Keratinocyte (primary cell): ENCODE measurements around the gene ITPKC. TPM values are rescaled to one million over a fixed set of nuclear protein-coding genes. Genes with fewer than 3 reads are reported as not detected.
"Not testable (repeated sequence)": the region's sequence is repeated elsewhere in the genome, so short reads cannot be mapped to it uniquely, and the experiment has no call there.

Experiments
- DNase-seq: peaks from one replicate; pipeline ENCODE4 v3.0.0-alpha.2; 2011; ENCODE audit warnings: low read depth, missing footprints, low spot score
- FAIRE-seq: peaks from 2 replicates; lab custom pipeline; 2011; peaks lifted over from hg19 to GRCh38; lab: Jason Lieb, UNC
- H2AFZ ChIP-seq: 2 replicates; pipeline ENCODE4 v1.6.0; 2012; ENCODE audit warnings: low read length, control low read depth, inconsistent platforms; ENCODE audit not compliant: control insufficient read depth
- H3K27ac ChIP-seq: 2 replicates; pipeline ENCODE4 v1.5.1; 2011; ENCODE audit warnings: low read length; ENCODE audit not compliant: control insufficient read depth, insufficient read depth
- H3K27me3 ChIP-seq: 3 replicates; pipeline ENCODE4 v1.6.0; 2011; ENCODE audit warnings: low read length; ENCODE audit not compliant: control insufficient read depth, insufficient read depth; ENCODE audit errors: extremely low read depth
- H3K36me3 ChIP-seq, 2 experiments: 2 replicates in 1 of 2; 3 replicates in 1 of 2; pipeline ENCODE4 v1.5.1; 2011; ENCODE audit warnings: low read length in 2 of 2, mild to moderate bottlenecking in 1 of 2; ENCODE audit not compliant: control insufficient read depth in 2 of 2, insufficient read depth in 2 of 2; ENCODE audit errors: extremely low read depth in 1 of 2
- H3K4me1 ChIP-seq: 3 replicates; pipeline ENCODE4 v1.5.1; 2011; ENCODE audit warnings: low read length; ENCODE audit not compliant: control insufficient read depth, insufficient read depth; ENCODE audit errors: extremely low read depth
- H3K4me2 ChIP-seq: 3 replicates; pipeline ENCODE4 v1.6.0; 2011; ENCODE audit warnings: low read depth, low read length; ENCODE audit not compliant: control insufficient read depth, insufficient read depth; ENCODE audit errors: extremely low read depth
- H3K4me3 ChIP-seq, 3 experiments: fragments of 200-600 bp in 1 of 3; sonication (generic) in 1 of 3; 2 replicates in 2 of 3; 3 replicates in 1 of 3; pipeline ENCODE4 v1.5.1; 2011 to 2016; ENCODE audit warnings: low read length in 3 of 3, mild to moderate bottlenecking in 3 of 3, control low read depth in 2 of 3, inconsistent platforms in 1 of 3, low read depth in 1 of 3, mixed read lengths in 1 of 3, mixed run types in 1 of 3, moderate library complexity in 1 of 3; ENCODE audit not compliant: control insufficient read depth in 2 of 3, insufficient read depth in 2 of 3; ENCODE audit errors: extremely low read depth in 1 of 3
- H3K79me2 ChIP-seq: 2 replicates; pipeline ENCODE4 v1.6.0; 2012; ENCODE audit warnings: low read length; ENCODE audit not compliant: control insufficient read depth, insufficient read depth
- H3K9ac ChIP-seq: 3 replicates; pipeline ENCODE4 v1.6.0; 2011; ENCODE audit warnings: low read length; ENCODE audit not compliant: control insufficient read depth, insufficient read depth; ENCODE audit errors: extremely low read depth
- H3K9me1 ChIP-seq: 3 replicates; pipeline ENCODE4 v1.6.0; 2011; ENCODE audit warnings: low read length; ENCODE audit not compliant: control insufficient read depth, insufficient read depth; ENCODE audit errors: extremely low read depth
- H3K9me3 ChIP-seq: 2 replicates; pipeline ENCODE4 v1.5.1; 2012; ENCODE audit warnings: low read depth, low read length; ENCODE audit not compliant: control insufficient read depth
- H4K20me1 ChIP-seq: 3 replicates; pipeline ENCODE4 v1.6.0; 2011; ENCODE audit warnings: low read length; ENCODE audit not compliant: control insufficient read depth, insufficient read depth; ENCODE audit errors: extremely low read depth
- CTCF ChIP-seq, 3 experiments: IDR thresholded peaks in 1 of 3; conservative IDR thresholded peaks in 1 of 3; optimal IDR thresholded peaks in 1 of 3; 2 replicates in 2 of 3; 3 replicates in 1 of 3; pipeline versions ENCODE3 to v1.5.1; 2011; ENCODE audit warnings: low read length in 3 of 3, mild to moderate bottlenecking in 3 of 3, moderate library complexity in 2 of 3, control low read depth in 1 of 3, inconsistent platforms in 1 of 3; ENCODE audit not compliant: insufficient read depth in 2 of 3; ENCODE audit errors: extremely low read depth in 1 of 3
- EZH2 ChIP-seq: IDR thresholded peaks from one replicate; pipeline ENCODE4 v1.6.1; 2012; ENCODE audit warnings: inconsistent platforms, mild to moderate bottlenecking, low read length, moderate library complexity
- dilution Hi-C: fragments of 300-500 bp; cut with MboI; formaldehyde crosslinking; loops from one replicate; pipeline ENCODE4 v1.7.0; 2020; ENCODE audit warnings: low sequenced_read_pairs; ENCODE audit not compliant: extremely low pct_ligation_motif_present
- polyA plus RNA-seq, 5 experiments: library from polyadenylated mRNA; depleted of rRNA in 3 of 5; stranded (reverse) in 3 of 5; stranded (forward) in 1 of 5; unstranded in 1 of 5; fragments of >200 nt; gene quantifications; 1 replicate in 1 of 5; 2 replicates in 3 of 5; 3 replicates in 1 of 5; pipeline versions ENCODE4 v1.2.1 to v1.2.3, GENCODE V29; 2011 to 2012; ENCODE audit warnings: missing spikeins in 2 of 5, low read depth in 1 of 5, low replicate concordance in 1 of 5

The ITPKC gene
- polyA plus RNA-seq, 1 donor (not counting 4 experiments of a cell fraction or from before 2014, with no cell fraction given): 17.2 TPM

DNA sequence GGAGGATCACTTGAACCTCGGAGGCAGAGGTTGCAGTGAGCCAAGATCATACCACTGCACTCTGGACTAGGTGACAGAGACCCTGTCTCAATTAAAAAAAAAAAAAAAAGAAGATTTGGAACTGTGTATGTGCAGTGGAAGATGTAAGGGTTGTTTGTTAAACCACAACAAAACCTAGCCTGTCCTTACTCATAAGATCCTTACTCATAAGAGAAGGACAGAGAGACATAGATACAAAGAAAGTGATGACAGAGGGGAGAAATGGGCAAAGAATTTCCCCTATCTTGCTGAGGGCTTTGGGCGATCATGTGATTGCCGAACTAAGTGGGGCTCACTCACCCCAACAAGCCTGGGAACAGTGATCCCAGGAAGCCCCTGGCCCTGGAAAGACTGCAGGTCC is 7.9 kb downstream of the ITPKC start:
- Histone ChIP-seq H3K9me3 (no peaks in the 10 kb centered on the region), H3K27ac (no peak overlapping the region), H3K36me3 (peaks cover 34 to 38% of the 10 kb centered on the region in 2 experiments), H3K4me2 (no peak overlapping the region), H3K4me1 (peaks cover 26% of the 10 kb centered on the region), H3K9ac (no peak overlapping the region), H3K79me2 (peaks cover 65% of the 10 kb centered on the region), H3K27me3 (no peaks in the 10 kb centered on the region), H3K9me1 (peaks cover 2% of the 10 kb centered on the region), H2AFZ (no peak overlapping the region), H3K4me3 (no peak overlapping the region), H4K20me1 (peaks cover 3% of the 10 kb centered on the region)
- no peak for TF ChIP-seq EZH2
- no peak for TF ChIP-seq CTCF (optimal IDR thresholded peaks at IDR 0.05 in 1 of 3, IDR thresholded peaks at IDR 0.05 in 1 of 3, conservative IDR thresholded peaks at IDR 0.05 in 1 of 3; ENCODE audit: extremely low read depth in 1 of 3, insufficient read depth in 2 of 3, low read length in 3 of 3)
- dilution Hi-C loops: no loop called here
- DNase-seq (no peak), FAIRE-seq (no peak)

GRCh38 chr19:40726279-40726678 is 9.4 kb downstream of the ITPKC start:
- peaks cover 3% of the 10 kb centered on the region for H4K20me1 ChIP-seq
- H3K36me3 ChIP-seq: peaks cover 39 to 42% of the 10 kb centered on the region in 2 experiments

GRCh38 chr19:40730065-40730464 is 13.2 kb downstream of the ITPKC start:
- H3K4me2 ChIP-seq, H3K4me1 ChIP-seq, FAIRE-seq, H3K27ac ChIP-seq, H3K9ac ChIP-seq, H3K9me3 ChIP-seq, H3K9me1 ChIP-seq, H2AFZ ChIP-seq, H3K4me3 ChIP-seq, dilution Hi-C loops, DNase-seq, H4K20me1 ChIP-seq, H3K27me3 ChIP-seq: not testable (repeated sequence)
- peaks cover 19% of the 10 kb centered on the region for H3K79me2 ChIP-seq
- H3K36me3 ChIP-seq: peaks cover 47 to 55% of the 10 kb centered on the region in 2 experiments

More at GRCh38 chr19:40726279-40726678, 9.4 kb downstream of the ITPKC start:
- peaks cover 12% of the 10 kb centered on the region for H3K4me1 ChIP-seq
- H2AFZ ChIP-seq: no peak overlapping the region
- dilution Hi-C loops: no loop called here
- no peak overlapping the region for H3K9ac ChIP-seq
- FAIRE-seq (no peak), DNase-seq (no peak)
- H3K9me3 ChIP-seq: no peaks in the 10 kb centered on the region
- TF ChIP-seq CTCF (optimal IDR thresholded peaks at IDR 0.05 in 1 of 3, IDR thresholded peaks at IDR 0.05 in 1 of 3, conservative IDR thresholded peaks at IDR 0.05 in 1 of 3; ENCODE audit: extremely low read depth in 1 of 3, insufficient read depth in 2 of 3, low read length in 3 of 3) (no peak), EZH2 (no peak)
- peaks cover 51% of the 10 kb centered on the region for H3K79me2 ChIP-seq
- no peak overlapping the region for H3K27ac ChIP-seq
- no peak overlapping the region for H3K4me2 ChIP-seq
- peaks cover 2% of the 10 kb centered on the region for H3K9me1 ChIP-seq
- H3K4me3 ChIP-seq: no peak overlapping the region
- H3K27me3 ChIP-seq: no peaks in the 10 kb centered on the region

DNA sequence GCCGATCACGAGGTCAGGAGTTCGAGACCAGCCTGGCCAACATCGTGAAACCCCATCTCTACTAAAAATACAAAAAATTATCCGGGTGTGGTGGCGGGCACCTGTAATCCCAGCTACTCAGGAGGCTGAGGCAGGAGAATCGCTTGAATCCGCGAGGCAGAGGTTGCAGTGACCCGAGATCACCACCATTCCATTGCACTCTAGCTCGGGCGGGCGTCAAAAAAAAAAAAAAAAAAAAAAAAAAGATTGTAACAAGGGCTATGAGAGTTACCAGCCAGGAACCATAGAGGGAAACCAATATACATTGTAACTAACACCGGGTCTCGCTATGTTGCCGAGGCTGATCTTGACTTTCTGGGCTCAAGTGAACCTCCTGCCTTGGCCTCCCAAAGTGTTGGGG is 15.4 kb downstream of the ITPKC start:
- H3K9ac ChIP-seq, H3K79me2 ChIP-seq, FAIRE-seq, dilution Hi-C loops, H3K4me3 ChIP-seq, H3K27me3 ChIP-seq, H3K4me1 ChIP-seq, H3K9me3 ChIP-seq, H2AFZ ChIP-seq, H3K27ac ChIP-seq, H3K4me2 ChIP-seq, H4K20me1 ChIP-seq, DNase-seq, H3K9me1 ChIP-seq: not testable (repeated sequence)
- peaks cover 47 to 55% of the 10 kb centered on the region in 2 experiments for H3K36me3 ChIP-seq
